PC-9 (cell line): ENCODE measurements around the gene MSH3. TPM values are rescaled to one million over a fixed set of nuclear protein-coding genes. Genes with fewer than 3 reads are reported as not detected.

Source experiments
- BruUV-seq: library from RNA; stranded (reverse); fragments of 400-500 nt; replicated peaks from 2 replicates; lab custom pipeline; 2021; lab: Mats Ljungman, UMichigan
- CTCF ChIA-PET: fragments of 300-600 bp; sonication (Branson Sonifier 250); formaldehyde crosslinking; loops from one replicate; lab custom pipeline; 2022; ENCODE audit warnings: antibody characterized with exemption; lab: Charles Lee
- POLR2A ChIA-PET: fragments of 300-600 bp; sonication (Branson Sonifier 250); formaldehyde crosslinking; loops from one replicate; lab custom pipeline; 2022; ENCODE audit warnings: antibody characterized with exemption; ENCODE audit not compliant: unreplicated experiment; lab: Charles Lee
- DNase-seq, 2 experiments: peaks; one replicate each; pipeline versions ENCODE4 v3.0.0 to v3.0.0-alpha.2; 2015 to 2022; ENCODE audit warnings: mixed read lengths in 1 of 2
- H2AFZ ChIP-seq: fragments of 200-600 bp; sonication (generic); 2 replicates; pipeline ENCODE4 v1.8.1; 2017; ENCODE audit warnings: antibody characterized with exemption
- H3F3A ChIP-seq: fragments of 200-600 bp; sonication (generic); 2 replicates; pipeline ENCODE4 v1.8.1; 2017; ENCODE audit warnings: antibody characterized with exemption, mild to moderate bottlenecking, low read depth; ENCODE audit not compliant: insufficient read depth
- H3K27ac ChIP-seq: fragments of 200-600 bp; sonication (generic); 2 replicates; pipeline ENCODE4 v1.6.1; 2016; ENCODE audit warnings: mixed run types
- H3K27me3 ChIP-seq: fragments of 200-600 bp; sonication (generic); 2 replicates; pipeline ENCODE4 v1.6.1; 2016; ENCODE audit warnings: low read depth, mixed run types; ENCODE audit not compliant: insufficient read depth
- H3K36me3 ChIP-seq: fragments of 200-600 bp; sonication (generic); 2 replicates; pipeline ENCODE4 v1.6.1; 2016; ENCODE audit warnings: low read depth, mixed run types
- H3K4me1 ChIP-seq: fragments of 200-600 bp; sonication (generic); replicated peaks from 2 replicates; pipeline ENCODE4 v1.6.1; 2016; ENCODE audit warnings: mixed run types; ENCODE audit not compliant: insufficient read depth
- H3K4me2 ChIP-seq: fragments of 200-600 bp; sonication (generic); 2 replicates; pipeline ENCODE4 v1.6.1; 2017; ENCODE audit warnings: mixed run types
- H3K4me3 ChIP-seq: fragments of 200-600 bp; sonication (generic); 2 replicates; pipeline ENCODE4 v1.6.1; 2016; ENCODE audit warnings: mixed run types
- H3K79me2 ChIP-seq: fragments of 200-600 bp; sonication (generic); 2 replicates; pipeline ENCODE4 v1.6.1; 2017; ENCODE audit warnings: low read depth, mixed run types
- H3K9me2 ChIP-seq: fragments of 200-600 bp; sonication (generic); 2 replicates; pipeline ENCODE4 v1.8.1; 2017; ENCODE audit warnings: mild to moderate bottlenecking; ENCODE audit not compliant: insufficient read depth
- H3K9me3 ChIP-seq: fragments of 200-600 bp; sonication (generic); 2 replicates; pipeline ENCODE4 v1.8.1; 2016; ENCODE audit warnings: low read depth; ENCODE audit not compliant: insufficient read depth
- H4K20me1 ChIP-seq: fragments of 200-600 bp; sonication (generic); 2 replicates; pipeline ENCODE4 v1.8.1; 2017; ENCODE audit not compliant: insufficient read depth
- CTCF ChIP-seq: fragments of 200-600 bp; sonication (generic); conservative IDR thresholded peaks from 2 replicates; pipeline ENCODE4 v1.6.1; 2017; ENCODE audit warnings: mixed run types, antibody characterized with exemption, mild to moderate bottlenecking, moderate library complexity
- EZH2 ChIP-seq: fragments of 200-600 bp; sonication (generic); IDR thresholded peaks from 2 replicates; pipeline ENCODE4 v1.8.0; 2017; ENCODE audit warnings: antibody characterized with exemption, low read depth
- intact Hi-C: fragments of 100-400 bp; cut with micrococcal nuclease; formaldehyde crosslinking; loops from one replicate; pipeline ENCODE4 v1.10.0; 2022; ENCODE audit not compliant: unreplicated experiment
- total RNA-seq: library from RNA; stranded (reverse); gene quantifications from 2 replicates; pipeline ENCODE4 v1.2.3, GENCODE V29; 2021

MSH3 gene
- total RNA-seq, 1 experiment from 2014 or later: 16.9 TPM

GRCh38 chr5:80867233-80867632 lies 212.8 kb downstream of the MSH3 start:
- Histone ChIP-seq H3F3A (no peaks in the 10 kb centered on the region), H3K4me2 (no peak overlapping the region), H3K36me3 (no peaks in the 10 kb centered on the region), H3K9me3 (no peaks in the 10 kb centered on the region), H3K4me1 (no peaks in the 10 kb centered on the region), H3K27ac (no peak overlapping the region), H3K9me2 (no peaks in the 10 kb centered on the region), H3K4me3 (no peak overlapping the region), H4K20me1 (no peaks in the 10 kb centered on the region), H3K79me2 (no peaks in the 10 kb centered on the region), H2AFZ (no peak overlapping the region), H3K27me3 (no peaks in the 10 kb centered on the region)
- intact Hi-C loops: no loop called here
- DNase-seq: no peak
- TF ChIP-seq CTCF: no peak
- no peak for TF ChIP-seq EZH2
- ChIA-PET CTCF (no interaction called here), POLR2A (no interaction called here)
- no TSS peak for BruUV-seq

- Histone ChIP-seq H3K9me2 (no peaks in the 10 kb centered on the region), H3K79me2 (no peaks in the 10 kb centered on the region), H2AFZ (no peak overlapping the region), H3K36me3 (no peaks in the 10 kb centered on the region), H3K27ac (no peak overlapping the region), H3F3A (no peaks in the 10 kb centered on the region), H3K4me2 (no peak overlapping the region), H3K4me3 (no peak overlapping the region), H3K4me1 (no peaks in the 10 kb centered on the region), H3K27me3 (no peaks in the 10 kb centered on the region), H4K20me1 (no peaks in the 10 kb centered on the region), H3K9me3 (no peaks in the 10 kb centered on the region)
- DNase-seq: no peak
- ChIA-PET POLR2A (no interaction called here), CTCF (no interaction called here)
- intact Hi-C loops: no loop called here
- TF ChIP-seq CTCF (no peak), EZH2 (no peak)
- BruUV-seq: no TSS peak
Observed at GRCh38 chr5:80870442-80870841, 216.0 kb downstream of the MSH3 start.

GRCh38 chr5:80871541-80871961 lies 217.1 kb downstream of the MSH3 start:
- H3K4me2 ChIP-seq: no peak overlapping the region
- DNase-seq: peak; percentile 11 to 55
- H3K4me1 ChIP-seq: no peaks in the 10 kb centered on the region
- no peak overlapping the region for H2AFZ ChIP-seq
- no peaks in the 10 kb centered on the region for H4K20me1 ChIP-seq
- H3K79me2 ChIP-seq: no peaks in the 10 kb centered on the region
- no peak for TF ChIP-seq CTCF
- TF ChIP-seq EZH2: no peak
- no peaks in the 10 kb centered on the region for H3K9me2 ChIP-seq
- no peak overlapping the region for H3K4me3 ChIP-seq
- H3K27me3 ChIP-seq: no peaks in the 10 kb centered on the region
- no peaks in the 10 kb centered on the region for H3K9me3 ChIP-seq
- no peak overlapping the region for H3K27ac ChIP-seq
- intact Hi-C loops: no loop called here
- H3K36me3 ChIP-seq: no peaks in the 10 kb centered on the region
- no peaks in the 10 kb centered on the region for H3F3A ChIP-seq
- BruUV-seq: no TSS peak
- POLR2A ChIA-PET: no interaction called here
- CTCF ChIA-PET: no interaction called here
